Vagina (tissue), 2 donors: Measurements from ENCODE around the gene THADA. TPM values are rescaled to one million over a fixed set of nuclear protein-coding genes. Genes with fewer than 3 reads are reported as not detected.
A peak's percentile ranks its signal among the peaks of the same experiment; 100 is the strongest.

ENCODE experiments used
- DNase-seq, 2 donors: peaks; one replicate each; pipeline ENCODE4 v3.0.0-alpha.2; 2017; ENCODE audit errors: extremely low spot score in 2 of 2
- H3K27ac ChIP-seq: fragments of 200-600 bp; sonication (generic); one replicate; pipeline ENCODE4 v1.5.1; 2019
- H3K27me3 ChIP-seq: fragments of 200-600 bp; sonication (generic); one replicate; pipeline ENCODE4 v1.5.1; 2019
- H3K36me3 ChIP-seq, 2 donors: fragments of 200-600 bp; sonication (generic); one replicate each; pipeline ENCODE4 v1.5.1; 2017 to 2019
- H3K4me1 ChIP-seq: fragments of 200-600 bp; sonication (generic); one replicate; pipeline ENCODE4 v1.5.1; 2019
- H3K4me3 ChIP-seq, 2 donors: fragments of 200-600 bp; sonication (generic); 1 replicate in 1 of 2; 2 replicates in 1 of 2; pipeline ENCODE4 v1.5.1; 2016 to 2019
- H3K9me3 ChIP-seq: fragments of 200-600 bp; sonication (generic); one replicate; pipeline ENCODE4 v1.5.1; 2019
- CTCF ChIP-seq, 3 experiments: fragments of 450-650 bp in 2 of 3; fragments of 200-600 bp in 1 of 3; sonication (generic) in 1 of 3; IDR thresholded peaks; one replicate each; pipeline ENCODE4 v1.5.1; 2017 to 2019; ENCODE audit warnings: antibody characterized with exemption in 3 of 3, mild to moderate bottlenecking in 2 of 3, moderate library complexity in 2 of 3
- POLR2A ChIP-seq, 2 donors: fragments of 450-650 bp; IDR thresholded peaks; one replicate each; pipeline ENCODE4 v1.6.1; 2017; ENCODE audit warnings: antibody characterized with exemption in 2 of 2, mild to moderate bottlenecking in 2 of 2, moderate library complexity in 2 of 2
- POLR2AphosphoS5 ChIP-seq, 2 donors: sonication (generic); formaldehyde crosslinking; IDR thresholded peaks; one replicate each; pipeline ENCODE4 v1.9.0; 2017; ENCODE audit warnings: antibody characterized with exemption in 2 of 2, mild to moderate bottlenecking in 2 of 2, low read depth in 1 of 2; ENCODE audit not compliant: insufficient read depth in 1 of 2
- intact Hi-C: fragments of 100-400 bp; cut with DNase I; formaldehyde crosslinking; loops from one replicate; pipeline ENCODE4 v1.15.1; 2023
- total RNA-seq: library from RNA; depleted of rRNA; stranded (reverse); fragments of >200 nt; gene quantifications from one replicate; pipeline ENCODE4 v1.2.3, GENCODE V29; 2016

The THADA gene
- 32.2 TPM for total RNA-seq

- H3K4me3 ChIP-seq = peak within 1 kb of the TSS; percentile 79 to 87
- no peaks in the 10 kb centered on the region for H3K9me3 ChIP-seq
- intact Hi-C loops = no loop called here
- peak; percentile 98 to 99 for DNase-seq
- peaks cover 25% of the 10 kb centered on the region for H3K4me1 ChIP-seq
- peak in 1 of 2 donors; percentile 73 for TF ChIP-seq POLR2A (IDR thresholded peaks at IDR 0.05)
- peak; percentile 94 to 97 for TF ChIP-seq POLR2AphosphoS5 (IDR thresholded peaks at IDR 0.05; ENCODE audit: insufficient read depth in 1 of 2, low read depth in 1 of 2)
- TF ChIP-seq CTCF (IDR thresholded peaks at IDR 0.05) = no peak
- H3K27me3 ChIP-seq = no peaks in the 10 kb centered on the region
- H3K36me3 ChIP-seq = peaks cover 0 to 14% of the 10 kb centered on the region in 2 donors
- peak within 1 kb of the TSS; percentile 89 for H3K27ac ChIP-seq
These were observed at the start of gene THADA for GRCh38 chr2:43595603-43596412. Gene THADA (minus strand): TSS chr2:43596038. CDS start chr2:43592392, 3,646 bp downstream.

- Histone ChIP-seq H3K27me3 (no peaks in the 10 kb centered on the region), H3K27ac (no peak overlapping the region), H3K9me3 (no peaks in the 10 kb centered on the region), H3K4me3 (no peak overlapping the region), H3K36me3 (no peaks in the 10 kb centered on the region), H3K4me1 (no peaks in the 10 kb centered on the region)
- intact Hi-C loops = no loop called here
- DNase-seq = no peak
- TF ChIP-seq POLR2AphosphoS5 (IDR thresholded peaks at IDR 0.05; ENCODE audit: insufficient read depth in 1 of 2, low read depth in 1 of 2) = no peak
- no peak for TF ChIP-seq CTCF (IDR thresholded peaks at IDR 0.05)
- TF ChIP-seq POLR2A (IDR thresholded peaks at IDR 0.05) = no peak
These were observed 47.8 kb upstream of the THADA start for GRCh38 chr2:43643680-43644079.

- no peaks in the 10 kb centered on the region for H3K27me3 ChIP-seq
- no peak overlapping the region for H3K27ac ChIP-seq
- H3K4me3 ChIP-seq = no peak overlapping the region
- no peaks in the 10 kb centered on the region for H3K36me3 ChIP-seq
- no peak for TF ChIP-seq POLR2A (IDR thresholded peaks at IDR 0.05)
- no peak for TF ChIP-seq CTCF (IDR thresholded peaks at IDR 0.05)
- no peak for TF ChIP-seq POLR2AphosphoS5 (IDR thresholded peaks at IDR 0.05; ENCODE audit: insufficient read depth in 1 of 2, low read depth in 1 of 2)
- intact Hi-C loops = no loop called here
- no peaks in the 10 kb centered on the region for H3K4me1 ChIP-seq
- no peak for DNase-seq
- no peaks in the 10 kb centered on the region for H3K9me3 ChIP-seq
These were observed 46.5 kb upstream of the THADA start for GRCh38 chr2:43642363-43642762.

GRCh38 chr2:43637030-43637803 lies 41.4 kb upstream of the THADA start, which contains the start of gene PLEKHH2:
Gene PLEKHH2 (plus strand): TSS chr2:43637260. CDS start chr2:43644674, 7,414 bp downstream.
- Histone ChIP-seq H3K27me3 (no peaks in the 10 kb centered on the region), H3K4me3 (peak within 1 kb of the TSS; percentile 87 to 97), H3K36me3 (no peaks in the 10 kb centered on the region), H3K27ac (peak within 1 kb of the TSS; percentile 85), H3K4me1 (peaks cover 5% of the 10 kb centered on the region), H3K9me3 (no peaks in the 10 kb centered on the region)
- DNase-seq = peak in 1 of 2 donors; percentile 96
- TF ChIP-seq POLR2A (IDR thresholded peaks at IDR 0.05) = peak; percentile 34 to 80
- peak; percentile 67 to 98 for TF ChIP-seq POLR2AphosphoS5 (IDR thresholded peaks at IDR 0.05; ENCODE audit: insufficient read depth in 1 of 2, low read depth in 1 of 2)
- TF ChIP-seq CTCF (IDR thresholded peaks at IDR 0.05) = no peak
- intact Hi-C loops = no loop called here
